BLaER1 treated with 17β-estradiol and CSF1 and Interleukin-3, amounts not matched to agents 10 nM and 100 nM (cell line): Measurements from ENCODE around the gene DIPK2A.
A peak's percentile ranks its signal among the peaks of the same experiment; 100 is the strongest.

ENCODE experiments used
- H3K27ac ChIP-seq, 11 experiments: shearing (Covaris generic); formaldehyde crosslinking; 2 replicates each; pipeline ENCODE4 v1.8.1; 2022
- H3K27me3 ChIP-seq, 11 experiments: shearing (Covaris generic); formaldehyde crosslinking; 2 replicates each; pipeline ENCODE4 v1.8.1; 2022
- H3K36me3 ChIP-seq, 11 experiments: shearing (Covaris generic); formaldehyde crosslinking; 2 replicates each; pipeline ENCODE4 v1.8.1; 2022
- H3K4me1 ChIP-seq, 10 experiments: shearing (Covaris generic); formaldehyde crosslinking; 2 replicates each; pipeline ENCODE4 v1.8.1; 2022
- H3K4me2 ChIP-seq, 11 experiments: shearing (Covaris generic); formaldehyde crosslinking; 2 replicates each; pipeline ENCODE4 v1.8.1; 2022
- H3K4me3 ChIP-seq, 10 experiments: shearing (Covaris generic); formaldehyde crosslinking; 2 replicates each; pipeline ENCODE4 v1.8.1; 2022
- H3K9ac ChIP-seq, 11 experiments: shearing (Covaris generic); formaldehyde crosslinking; 2 replicates each; pipeline ENCODE4 v1.8.1; 2022
- H3K9me3 ChIP-seq, 11 experiments: shearing (Covaris generic); formaldehyde crosslinking; replicated peaks in 1 of 11; 2 replicates each; pipeline ENCODE4 v1.8.1; 2022
- H4K20me1 ChIP-seq, 11 experiments: shearing (Covaris generic); formaldehyde crosslinking; 2 replicates each; pipeline ENCODE4 v1.8.1; 2022
- Cebpa-rat ChIP-seq, 11 experiments: shearing (Covaris generic); IDR thresholded peaks; 2 replicates each; pipeline ENCODE4 v1.8.1; 2022

Gene DIPK2A

DNA sequence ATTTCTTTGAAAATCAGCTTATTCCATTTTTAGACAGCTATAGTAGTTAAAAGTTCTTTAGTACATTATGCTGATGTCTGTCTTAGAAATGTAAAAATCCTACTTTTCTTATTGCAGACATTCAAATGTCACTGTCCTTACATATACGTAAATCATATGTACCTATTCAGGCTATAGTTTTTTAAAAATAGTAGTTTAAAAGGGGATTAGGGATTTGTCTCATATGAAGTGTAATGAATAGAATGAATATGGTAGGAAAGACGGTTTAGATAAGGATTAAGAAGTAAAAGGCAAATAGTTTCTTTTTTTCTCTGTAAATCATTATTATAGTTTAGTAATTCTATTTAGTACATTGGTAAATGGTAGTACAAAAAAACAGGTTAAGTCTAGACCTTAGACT, 7.4 kb downstream of the DIPK2A start:
- Histone ChIP-seq H3K4me2 (peak overlapping the region in 1 of 11 experiments; percentile 55; a peak in 3 of 22 replicates), H4K20me1 (peaks cover 2 to 80% (median 24%) of the 10 kb centered on the region in 11 experiments; a peak in 15 of 22 replicates), H3K36me3 (peaks cover 8 to 33% (median 22%) of the 10 kb centered on the region in 11 experiments; a peak in 20 of 22 replicates), H3K27ac (no peak overlapping the region), H3K4me1 (peaks cover 18 to 50% (median 44%) of the 10 kb centered on the region in 10 experiments), H3K9me3 (peaks cover 14 to 34% (median 30%) of the 10 kb centered on the region in 11 experiments), H3K9ac (no peak overlapping the region), H3K4me3 (no peak overlapping the region), H3K27me3 (no peaks in the 10 kb centered on the region)
- TF ChIP-seq Cebpa-rat (IDR thresholded peaks at IDR 0.05), result no peak

DNA sequence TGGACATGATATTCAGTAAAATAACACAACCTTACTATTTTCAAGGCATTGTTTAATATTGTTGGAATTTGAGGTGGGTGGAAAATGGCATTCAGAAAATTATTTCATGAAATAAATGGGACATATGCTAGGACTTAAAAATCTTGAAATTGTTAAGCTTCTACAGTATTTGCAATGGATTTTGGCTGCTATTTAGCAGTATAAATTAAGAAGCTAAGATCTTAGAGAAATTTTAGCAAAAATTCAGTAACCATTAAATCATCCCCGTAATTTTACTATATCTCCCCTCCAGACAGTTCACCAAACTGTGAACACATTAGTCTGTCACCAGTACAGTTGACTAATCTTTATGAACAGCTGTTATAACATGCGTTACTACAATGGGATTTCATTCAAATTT, 8.2 kb downstream of the DIPK2A start:
- no peaks in the 10 kb centered on the region for H3K27me3 ChIP-seq
- peaks cover 0 to 80% (median 22%) of the 10 kb centered on the region in 11 experiments; a peak in 13 of 22 replicates for H4K20me1 ChIP-seq
- no peak overlapping the region for H3K4me2 ChIP-seq
- peaks cover 14 to 42% (median 37%) of the 10 kb centered on the region in 11 experiments for H3K9me3 ChIP-seq
- no peak overlapping the region for H3K9ac ChIP-seq
- no peak overlapping the region for H3K4me3 ChIP-seq
- TF ChIP-seq Cebpa-rat (IDR thresholded peaks at IDR 0.05), result no peak
- no peak overlapping the region for H3K27ac ChIP-seq
- H3K36me3 ChIP-seq, result peaks cover 8 to 41% (median 29%) of the 10 kb centered on the region in 11 experiments; a peak in 21 of 22 replicates
- peaks cover 18 to 42% (median 36%) of the 10 kb centered on the region in 10 experiments for H3K4me1 ChIP-seq

DNA sequence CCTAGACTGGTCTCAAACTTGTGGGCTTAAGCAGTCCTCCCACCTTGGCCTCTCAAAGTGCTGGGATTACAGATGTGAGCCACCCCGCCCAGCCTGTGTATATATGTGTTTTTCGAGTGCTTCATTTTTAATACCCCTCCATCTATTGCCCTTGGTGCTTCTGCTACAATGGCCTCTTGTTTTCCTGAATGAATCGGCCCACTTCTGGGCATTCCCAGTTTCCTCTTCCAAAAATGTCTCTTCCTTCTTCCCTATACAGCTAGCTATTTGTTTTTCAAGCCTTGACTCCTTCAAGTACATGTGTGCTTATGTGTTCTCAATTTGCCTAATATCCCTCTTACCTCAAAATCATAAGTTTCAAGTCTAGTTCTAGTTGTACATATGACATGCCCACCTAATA, 16.7 kb downstream of the DIPK2A start:
- no peak overlapping the region for H3K4me3 ChIP-seq
- H3K27me3 ChIP-seq, result no peaks in the 10 kb centered on the region
- TF ChIP-seq Cebpa-rat (IDR thresholded peaks at IDR 0.05), result no peak
- H3K4me2 ChIP-seq, result no peak overlapping the region
- peaks cover 3 to 30% (median 21%) of the 10 kb centered on the region in 11 experiments; a peak in 19 of 22 replicates for H3K9me3 ChIP-seq
- H3K9ac ChIP-seq, result no peak overlapping the region
- H4K20me1 ChIP-seq, result peaks cover 0 to 74% (median 13%) of the 10 kb centered on the region in 11 experiments; a peak in 9 of 22 replicates
- peaks cover 0 to 12% (median 0%) of the 10 kb centered on the region in 10 experiments; a peak in 3 of 20 replicates for H3K4me1 ChIP-seq
- peaks cover 36 to 85% (median 68%) of the 10 kb centered on the region in 11 experiments for H3K36me3 ChIP-seq
- H3K27ac ChIP-seq, result no peak overlapping the region

DNA sequence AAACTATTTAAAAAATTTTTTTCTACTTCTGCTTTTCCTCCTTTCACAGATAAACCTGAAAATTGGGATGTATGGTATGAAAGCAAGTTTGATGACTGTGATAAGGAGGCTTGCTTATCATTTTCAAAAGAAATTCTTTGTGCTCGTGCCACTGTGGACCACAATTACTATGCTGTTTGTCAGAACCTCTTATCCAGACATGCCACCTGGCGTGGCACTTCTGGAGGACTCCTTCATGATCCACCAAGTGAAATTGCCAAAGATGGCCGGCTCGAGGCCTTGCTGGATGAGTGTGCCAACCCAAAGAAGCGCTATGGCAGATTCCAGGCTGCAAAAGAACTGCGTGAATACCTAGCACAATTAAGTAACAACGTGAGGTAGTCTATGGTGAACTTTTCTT, 17.8 kb downstream of the DIPK2A start:
- H3K27ac ChIP-seq, result no peak overlapping the region
- H3K4me3 ChIP-seq, result no peak overlapping the region
- no peak for TF ChIP-seq Cebpa-rat (IDR thresholded peaks at IDR 0.05)
- no peaks in the 10 kb centered on the region for H3K27me3 ChIP-seq
- no peak overlapping the region for H3K9ac ChIP-seq
- H3K4me1 ChIP-seq, result peaks cover 0 to 12% (median 0%) of the 10 kb centered on the region in 10 experiments; a peak in 6 of 20 replicates
- peaks cover 0 to 63% (median 10%) of the 10 kb centered on the region in 11 experiments; a peak in 9 of 22 replicates for H4K20me1 ChIP-seq
- no peak overlapping the region for H3K4me2 ChIP-seq
- H3K9me3 ChIP-seq, result peaks cover 0 to 19% (median 12%) of the 10 kb centered on the region in 11 experiments; a peak in 15 of 22 replicates
- peaks cover 37 to 80% (median 69%) of the 10 kb centered on the region in 11 experiments for H3K36me3 ChIP-seq

DNA sequence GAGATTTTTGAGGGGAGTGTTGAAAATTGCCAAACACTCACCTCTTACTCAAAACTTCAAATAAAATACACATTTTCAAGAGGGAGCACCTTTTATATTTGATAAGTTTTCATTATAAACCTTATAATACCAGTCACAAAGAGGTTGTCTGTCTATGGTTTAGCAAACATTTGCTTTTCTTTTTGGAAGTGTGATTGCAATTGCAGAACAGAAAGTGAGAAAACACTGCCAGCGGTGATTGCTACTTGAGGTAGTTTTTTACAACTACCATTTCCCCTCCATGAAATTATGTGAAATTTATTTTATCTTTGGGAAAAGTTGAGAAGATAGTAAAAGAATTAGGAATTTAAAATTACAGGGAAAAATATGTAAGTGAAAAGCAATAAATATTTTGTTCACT, 20.1 kb downstream of the DIPK2A start:
- no peak for TF ChIP-seq Cebpa-rat (IDR thresholded peaks at IDR 0.05)
- peaks cover 0 to 43% (median 7%) of the 10 kb centered on the region in 11 experiments; a peak in 9 of 22 replicates for H4K20me1 ChIP-seq
- peaks cover 27 to 66% (median 55%) of the 10 kb centered on the region in 11 experiments for H3K36me3 ChIP-seq
- peaks cover 0 to 6% (median 0%) of the 10 kb centered on the region in 11 experiments; a peak in 1 of 22 replicates for H3K9me3 ChIP-seq
- no peak overlapping the region for H3K9ac ChIP-seq
- no peak overlapping the region for H3K4me2 ChIP-seq
- H3K27me3 ChIP-seq, result no peaks in the 10 kb centered on the region
- H3K27ac ChIP-seq, result no peak overlapping the region
- H3K4me3 ChIP-seq, result no peak overlapping the region
- peaks cover 0 to 15% (median 2%) of the 10 kb centered on the region in 10 experiments; a peak in 8 of 20 replicates for H3K4me1 ChIP-seq

DNA sequence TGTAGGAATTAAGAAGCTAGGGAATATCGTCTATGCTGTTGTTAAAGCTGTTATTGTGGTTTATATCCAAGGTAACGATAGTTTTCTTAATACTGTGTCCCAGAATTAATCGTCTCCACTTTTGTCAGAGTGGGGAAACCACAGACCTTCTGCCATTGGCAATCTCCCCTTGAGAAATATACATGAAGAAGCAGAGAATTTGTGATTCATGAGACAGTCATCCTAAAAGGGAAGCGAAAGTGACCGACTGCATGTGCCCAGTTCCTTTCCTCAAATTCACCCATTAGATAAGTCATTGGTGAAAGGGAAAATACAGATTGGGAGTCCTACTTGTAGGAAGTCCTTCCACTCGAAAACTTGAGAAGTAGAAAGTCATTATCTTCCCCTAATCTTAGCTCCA, 26.6 kb downstream of the DIPK2A start:
- Histone ChIP-seq H3K36me3 (peaks cover 4 to 23% (median 11%) of the 10 kb centered on the region in 11 experiments; a peak in 18 of 22 replicates), H3K4me2 (peak overlapping the region in 6 of 11 experiments; percentile 18 to 78 (median 64); a peak in 11 of 22 replicates), H4K20me1 (peaks cover 0 to 18% (median 0%) of the 10 kb centered on the region in 11 experiments; a peak in 3 of 22 replicates), H3K27me3 (no peaks in the 10 kb centered on the region), H3K4me1 (peaks cover 0 to 37% (median 19%) of the 10 kb centered on the region in 10 experiments; a peak in 16 of 20 replicates), H3K9me3 (no peaks in the 10 kb centered on the region), H3K4me3 (no peak overlapping the region), H3K27ac (peak overlapping the region in 6 of 11 experiments; percentile 6 to 77 (median 49); a peak in 9 of 22 replicates), H3K9ac (peak overlapping the region in 1 of 11 experiments; percentile 20; a peak in 1 of 22 replicates)
- TF ChIP-seq Cebpa-rat (IDR thresholded peaks at IDR 0.05), result peak in 1 of 11 experiments; percentile 36; a peak in 1 of 22 replicates

DNA sequence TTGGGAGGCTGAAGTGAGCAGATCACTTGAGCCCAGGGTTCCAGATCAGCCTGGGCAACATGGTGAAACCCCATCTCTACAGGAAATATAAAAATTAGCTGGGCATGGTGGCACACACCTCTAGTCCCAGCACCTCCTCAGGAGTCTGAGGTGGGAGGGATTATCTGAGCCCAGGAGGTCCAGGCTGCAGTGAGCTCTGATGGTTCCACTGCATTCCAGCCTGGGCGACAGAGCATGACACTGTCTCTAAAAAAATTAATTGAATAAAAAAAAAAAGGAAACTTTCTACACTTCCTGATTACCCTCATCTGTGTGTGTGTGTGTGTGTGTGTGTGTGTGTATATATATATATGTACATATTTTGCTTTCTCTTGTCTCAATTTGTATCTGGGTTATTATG, 31.4 kb downstream of the DIPK2A start:
- Histone ChIP-seq H3K4me2 (peak overlapping the region in 4 of 11 experiments; percentile 8 to 27 (median 15); a peak in 3 of 22 replicates), H3K9me3 (no peaks in the 10 kb centered on the region), H3K27ac (no peak overlapping the region), H3K36me3 (peaks cover 0 to 12% (median 0%) of the 10 kb centered on the region in 11 experiments; a peak in 3 of 22 replicates), H3K9ac (no peak overlapping the region), H4K20me1 (peaks cover 0 to 6% (median 0%) of the 10 kb centered on the region in 11 experiments; a peak in 2 of 22 replicates), H3K4me1 (peaks cover 0 to 21% (median 10%) of the 10 kb centered on the region in 10 experiments; a peak in 15 of 20 replicates), H3K27me3 (no peaks in the 10 kb centered on the region), H3K4me3 (no peak overlapping the region)
- TF ChIP-seq Cebpa-rat (IDR thresholded peaks at IDR 0.05), result no peak

DNA sequence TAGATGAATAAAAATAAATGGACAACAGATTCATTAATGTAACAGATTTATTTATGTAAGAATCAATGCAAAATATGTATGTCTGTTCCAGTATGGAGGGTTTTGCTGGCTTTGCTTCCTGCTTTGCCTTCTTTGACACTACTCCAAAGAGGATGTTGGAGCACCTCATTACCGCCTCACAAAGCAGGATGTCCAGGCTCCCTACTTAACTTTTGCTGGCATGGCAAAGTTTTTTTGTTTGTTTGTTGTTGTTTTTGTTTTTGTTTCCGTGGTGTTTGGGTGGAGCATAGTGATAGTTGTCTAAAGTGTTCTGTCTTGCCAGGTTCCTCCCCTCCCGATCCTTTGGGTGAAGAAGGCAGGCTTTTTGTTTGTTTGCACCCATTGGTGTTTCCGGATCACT, 38.7 kb downstream of the DIPK2A start:
- Histone ChIP-seq H3K27ac (no peak overlapping the region), H3K4me3 (no peak overlapping the region), H3K9me3 (no peaks in the 10 kb centered on the region), H3K9ac (no peak overlapping the region), H3K27me3 (no peaks in the 10 kb centered on the region), H3K36me3 (no peaks in the 10 kb centered on the region), H3K4me2 (no peak overlapping the region), H3K4me1 (no peaks in the 10 kb centered on the region), H4K20me1 (no peaks in the 10 kb centered on the region)
- TF ChIP-seq Cebpa-rat (IDR thresholded peaks at IDR 0.05), result no peak

DNA sequence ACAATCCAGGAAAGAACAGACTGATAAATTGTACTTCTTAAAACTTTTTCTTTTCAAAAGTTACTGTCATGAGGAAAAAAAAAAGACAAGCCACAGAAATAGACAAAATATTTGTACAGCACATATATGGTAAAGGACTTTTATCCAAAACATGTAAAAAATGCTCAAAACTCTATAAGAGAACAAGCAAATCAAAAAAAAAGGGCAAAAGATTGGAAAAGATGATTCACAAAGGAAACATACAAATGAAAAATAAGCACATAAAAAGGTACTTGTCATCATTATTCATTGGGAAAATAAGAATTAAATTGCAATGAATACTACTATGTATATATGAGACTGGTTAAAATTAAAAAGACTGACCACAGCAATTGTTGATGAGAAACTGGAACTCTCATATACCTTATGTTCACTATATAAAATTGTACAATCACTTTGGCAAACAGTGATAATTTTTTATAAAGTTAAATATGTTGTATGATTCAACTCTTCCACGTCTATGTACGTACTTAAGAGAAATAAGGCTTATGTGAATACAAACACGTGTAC, 39.7 kb downstream of the DIPK2A start:
- H3K36me3 ChIP-seq, result no peaks in the 10 kb centered on the region
- no peaks in the 10 kb centered on the region for H3K4me1 ChIP-seq
- no peak overlapping the region for H3K4me3 ChIP-seq
- H3K27me3 ChIP-seq, result no peaks in the 10 kb centered on the region
- H3K9me3 ChIP-seq, result no peaks in the 10 kb centered on the region
- H3K4me2 ChIP-seq, result no peak overlapping the region
- no peaks in the 10 kb centered on the region for H4K20me1 ChIP-seq
- no peak for TF ChIP-seq Cebpa-rat (IDR thresholded peaks at IDR 0.05)
- H3K27ac ChIP-seq, result no peak overlapping the region
- no peak overlapping the region for H3K9ac ChIP-seq
